GM18870 (cell line): Measurements from ENCODE around the gene DR1.

Experiments
- ATAC-seq: cut with Tn5 transposase; IDR thresholded peaks from one replicate; pipeline ENCODE4 v1.9.1; 2021; ENCODE audit warnings: moderate library complexity; ENCODE audit not compliant: unreplicated experiment

The DR1 gene

GRCh38 chr1:93345633-93346420, at the start of gene DR1:
Gene DR1, plus strand, starts transcription at chr1:93345907. Its CDS starts 739 bp downstream, at chr1:93346646.
- ATAC-seq: peak; percentile 61

GRCh38 chr1:93296555-93297154, 49.1 kb upstream of the DR1 start:
- no peak for ATAC-seq

- no peak for ATAC-seq
These were observed 44.6 kb upstream of the DR1 start for GRCh38 chr1:93301131-93301530.

GRCh38 chr1:93302078-93302477, 43.6 kb upstream of the DR1 start:
- no peak for ATAC-seq

- ATAC-seq: no peak
These were observed 41.0 kb upstream of the DR1 start for GRCh38 chr1:93304716-93305138.

GRCh38 chr1:93306920-93307319, 38.8 kb upstream of the DR1 start:
- no peak for ATAC-seq

- ATAC-seq: no peak
These were observed 32.7 kb upstream of the DR1 start for GRCh38 chr1:93313026-93313425.

GRCh38 chr1:93317207-93317606, 28.5 kb upstream of the DR1 start:
- ATAC-seq: no peak

- no peak for ATAC-seq
These were observed 27.8 kb upstream of the DR1 start for GRCh38 chr1:93317943-93318342.

- no peak for ATAC-seq
These were observed 24.0 kb upstream of the DR1 start for GRCh38 chr1:93321720-93322119.

- no peak for ATAC-seq
These were observed 23.4 kb upstream of the DR1 start for GRCh38 chr1:93322349-93322748.

- ATAC-seq: no peak
These were observed 22.4 kb upstream of the DR1 start for GRCh38 chr1:93323185-93323820.

GRCh38 chr1:93324486-93325464, 20.9 kb upstream of the DR1 start:
- no peak for ATAC-seq

GRCh38 chr1:93328809-93329760, 16.6 kb upstream of the DR1 start:
- ATAC-seq: peak; percentile 50

- ATAC-seq: no peak
These were observed 15.5 kb upstream of the DR1 start for GRCh38 chr1:93330196-93330595.

- no peak for ATAC-seq
These were observed 15.1 kb upstream of the DR1 start for GRCh38 chr1:93330617-93331016.

- no peak for ATAC-seq
These were observed 14.3 kb upstream of the DR1 start for GRCh38 chr1:93331412-93331811.

- no peak for ATAC-seq
These were observed 13.3 kb upstream of the DR1 start for GRCh38 chr1:93332368-93332767.

GRCh38 chr1:93338387-93339146, 7.1 kb upstream of the DR1 start:
- no peak for ATAC-seq
